Stimulated activated CD4-positive, alpha-beta T cell treated with anti-CD3 and anti-CD28 coated beads, Interleukin-2, amount 100 ng/mL, for 24 hours (primary cell): ENCODE measurements around the gene ULK2.
A peak's percentile ranks its signal among the peaks of the same experiment; 100 is the strongest.
"Not testable (repeated sequence)": the region's sequence is repeated elsewhere in the genome, so short reads cannot be mapped to it uniquely, and the experiment has no call there.

Experiments used
- DNase-seq, 2 donors: peaks; one replicate each; pipeline ENCODE4 v3.0.0-alpha.2; 2020

The ULK2 gene

GRCh38 chr17:19867329-19868078 lies at the start of gene ULK2:
Gene ULK2, minus strand, starts transcription at chr17:19867936. Its CDS starts 519 bp downstream, at chr17:19867417.
- DNase-seq = peak; percentile 54 to 64

GRCh38 chr17:19915245-19915978 lies 47.7 kb upstream of the ULK2 start:
- no peak for DNase-seq

- no peak for DNase-seq
These were observed 43.3 kb upstream of the ULK2 start for GRCh38 chr17:19911033-19911432.

GRCh38 chr17:19909139-19909538 lies 41.4 kb upstream of the ULK2 start:
- DNase-seq = no peak

GRCh38 chr17:19905502-19905901 lies 37.8 kb upstream of the ULK2 start:
- DNase-seq = no peak

GRCh38 chr17:19904924-19905323 lies 37.2 kb upstream of the ULK2 start:
- DNase-seq = no peak

- DNase-seq = no peak
These were observed 36.7 kb upstream of the ULK2 start for GRCh38 chr17:19904412-19904811.

GRCh38 chr17:19900809-19901208 lies 33.1 kb upstream of the ULK2 start:
- DNase-seq = no peak

- no peak for DNase-seq
These were observed 30.2 kb upstream of the ULK2 start for GRCh38 chr17:19897903-19898302.

- DNase-seq = no peak
These were observed 29.5 kb upstream of the ULK2 start for GRCh38 chr17:19897090-19897837.

- DNase-seq = no peak
These were observed 28.9 kb upstream of the ULK2 start for GRCh38 chr17:19896679-19897078.

- DNase-seq = not testable (repeated sequence)
These were observed 22.8 kb upstream of the ULK2 start for GRCh38 chr17:19890554-19890953.

GRCh38 chr17:19890001-19890400 lies 22.3 kb upstream of the ULK2 start:
- DNase-seq = not testable (repeated sequence)

GRCh38 chr17:19886116-19886515 lies 18.4 kb upstream of the ULK2 start:
- no peak for DNase-seq

GRCh38 chr17:19883537-19884215 lies 15.9 kb upstream of the ULK2 start:
- DNase-seq = no peak

GRCh38 chr17:19880393-19880792 lies 12.7 kb upstream of the ULK2 start:
- no peak for DNase-seq

- no peak for DNase-seq
These were observed 9.7 kb upstream of the ULK2 start for GRCh38 chr17:19877364-19877945.

GRCh38 chr17:19876529-19877161 lies 8.9 kb upstream of the ULK2 start:
- DNase-seq = peak; percentile 23 to 26

- DNase-seq = no peak
These were observed 6.5 kb upstream of the ULK2 start for GRCh38 chr17:19874256-19874655.

GRCh38 chr17:19873346-19873745 lies 5.6 kb upstream of the ULK2 start:
- DNase-seq = no peak

- peak in 1 of 2 donors; percentile 19 for DNase-seq
These were observed 301 bp upstream of the ULK2 start for GRCh38 chr17:19868079-19868395.

GRCh38 chr17:19867079-19867328 lies 732 bp downstream of the ULK2 start:
- peak; percentile 48 to 61 for DNase-seq

GRCh38 chr17:19865021-19865420 lies 2.7 kb downstream of the ULK2 start:
- no peak for DNase-seq
